Stimulated activated CD8-positive, alpha-beta memory T cell treated with anti-CD3 and anti-CD28 coated beads, Interleukin-2, amount 100 ng/mL, for 1 hour (primary cell): ENCODE results near the gene DHRS7B.
"Not testable (repeated sequence)": the region's sequence is repeated elsewhere in the genome, so short reads cannot be mapped to it uniquely, and the experiment has no call there.

Experiments
- DNase-seq, 2 donors: peaks; one replicate each; pipeline ENCODE4 v3.0.0-alpha.2; 2020; ENCODE audit warnings: low read depth in 2 of 2

Gene DHRS7B

GRCh38 chr17:21107067-21107650, 19.6 kb upstream of the DHRS7B start:
- DNase-seq, result not testable (repeated sequence)

- DNase-seq, result no peak
Measured at GRCh38 chr17:21108651-21109050, 18.1 kb upstream of the DHRS7B start.

GRCh38 chr17:21113049-21113690, 13.6 kb upstream of the DHRS7B start:
- DNase-seq, result no peak

GRCh38 chr17:21113716-21114115, 13.0 kb upstream of the DHRS7B start:
- no peak for DNase-seq

GRCh38 chr17:21114791-21115190, 12.0 kb upstream of the DHRS7B start:
- not testable (repeated sequence) for DNase-seq

- DNase-seq, result peak; percentile 41 to 43
Measured at GRCh38 chr17:21119247-21119918, 7.4 kb upstream of the DHRS7B start.

GRCh38 chr17:21119919-21120249, 6.9 kb upstream of the DHRS7B start:
- no peak for DNase-seq

GRCh38 chr17:21124086-21124485, 2.7 kb upstream of the DHRS7B start:
- no peak for DNase-seq

GRCh38 chr17:21124517-21124916, 2.2 kb upstream of the DHRS7B start:
- DNase-seq, result not testable (repeated sequence)

- DNase-seq, result peak; percentile 25 to 37
Measured at GRCh38 chr17:21125862-21126261, 902 bp upstream of the DHRS7B start.

GRCh38 chr17:21127509-21128077, 829 bp downstream of the DHRS7B start:
- DNase-seq, result no peak

GRCh38 chr17:21129023-21129681, 2.4 kb downstream of the DHRS7B start:
- no peak for DNase-seq

- no peak for DNase-seq
Measured at GRCh38 chr17:21131137-21131536, 4.4 kb downstream of the DHRS7B start.

GRCh38 chr17:21132428-21132827, 5.7 kb downstream of the DHRS7B start:
- no peak for DNase-seq

GRCh38 chr17:21134559-21134958, 7.8 kb downstream of the DHRS7B start:
- no peak for DNase-seq

- no peak for DNase-seq
Measured at GRCh38 chr17:21140911-21141310, 14.1 kb downstream of the DHRS7B start.

GRCh38 chr17:21141331-21141730, 14.6 kb downstream of the DHRS7B start:
- no peak for DNase-seq

- DNase-seq, result not testable (repeated sequence)
Measured at GRCh38 chr17:21142065-21142464, 15.3 kb downstream of the DHRS7B start.

GRCh38 chr17:21143695-21144094, 16.9 kb downstream of the DHRS7B start:
- no peak for DNase-seq

- not testable (repeated sequence) for DNase-seq
Measured at GRCh38 chr17:21144299-21144698, 17.5 kb downstream of the DHRS7B start.

- DNase-seq, result no peak
Measured at GRCh38 chr17:21146362-21147015, 19.7 kb downstream of the DHRS7B start.

GRCh38 chr17:21149621-21150020, 22.9 kb downstream of the DHRS7B start:
- DNase-seq, result no peak
